OCI-LY1 (cell line): ENCODE data around the gene ERI2.

ENCODE experiments used
- H2AFZ ChIP-seq: fragments of 200-600 bp; sonication (generic), shearing (Covaris generic); 2 replicates; pipeline ENCODE4 v1.6.0; 2014; ENCODE audit warnings: antibody characterized with exemption, mild to moderate bottlenecking, low read length
- H3F3A ChIP-seq: fragments of 200-600 bp; sonication (generic), shearing (Covaris generic); 2 replicates; pipeline ENCODE4 v1.6.0; 2014; ENCODE audit warnings: mild to moderate bottlenecking, antibody characterized with exemption, low read length, moderate library complexity; ENCODE audit not compliant: insufficient read depth
- H3K27ac ChIP-seq: fragments of 200-600 bp; sonication (generic); 2 replicates; pipeline ENCODE4 v1.5.1; 2014; ENCODE audit warnings: low read length, mixed run types, mild to moderate bottlenecking, low read depth; ENCODE audit not compliant: poor library complexity, severe bottlenecking
- H3K27me3 ChIP-seq: fragments of 200-600 bp; sonication (generic); 2 replicates; pipeline ENCODE4 v1.6.0; 2014; ENCODE audit warnings: antibody characterized with exemption, mild to moderate bottlenecking, low read length, moderate library complexity; ENCODE audit not compliant: insufficient read depth
- H3K36me3 ChIP-seq: fragments of 200-600 bp; sonication (generic); 2 replicates; pipeline ENCODE4 v1.6.1; 2014; ENCODE audit warnings: mild to moderate bottlenecking, antibody characterized with exemption, low read length, moderate library complexity, mixed read lengths; ENCODE audit not compliant: insufficient read depth
- H3K4me1 ChIP-seq: fragments of 200-600 bp; sonication (generic); 2 replicates; pipeline ENCODE4 v1.5.1; 2014; ENCODE audit warnings: mild to moderate bottlenecking, low read length, moderate library complexity; ENCODE audit not compliant: insufficient read depth, severe bottlenecking
- H3K4me2 ChIP-seq: fragments of 200-600 bp; sonication (generic), shearing (Covaris generic); 2 replicates; pipeline ENCODE4 v1.6.1; 2014; ENCODE audit warnings: low read length
- H3K4me3 ChIP-seq: fragments of 200-600 bp; sonication (generic); 2 replicates; pipeline ENCODE4 v1.5.1; 2014; ENCODE audit warnings: low read length, low read depth, mild to moderate bottlenecking, mixed read lengths; ENCODE audit not compliant: poor library complexity, severe bottlenecking
- H3K79me2 ChIP-seq: fragments of 200-600 bp; shearing (Covaris generic); 2 replicates; pipeline ENCODE4 v1.6.1; 2016; ENCODE audit warnings: mixed run types, low read length, mixed read lengths; ENCODE audit not compliant: insufficient read depth
- H3K9ac ChIP-seq: fragments of 200-600 bp; sonication (generic), shearing (Covaris generic); 2 replicates; pipeline ENCODE4 v1.6.1; 2014; ENCODE audit warnings: mild to moderate bottlenecking, low read length, mixed read lengths
- H3K9me2 ChIP-seq: fragments of 200-600 bp; sonication (generic), shearing (Covaris generic); 2 replicates; pipeline ENCODE4 v1.6.1; 2014; ENCODE audit warnings: low read depth, mild to moderate bottlenecking, low read length, mixed read lengths
- H3K9me3 ChIP-seq: fragments of 200-600 bp; shearing (Covaris generic); 2 replicates; pipeline ENCODE4 v1.6.1; 2014; ENCODE audit warnings: low read length, mixed read lengths
- H4K20me1 ChIP-seq: fragments of 200-600 bp; sonication (generic), shearing (Covaris generic); 2 replicates; pipeline ENCODE4 v1.6.0; 2016; ENCODE audit warnings: mild to moderate bottlenecking, low read length; ENCODE audit not compliant: insufficient read depth
- CTCF ChIP-seq: fragments of 200-600 bp; sonication (generic), shearing (Covaris generic); IDR thresholded peaks from 2 replicates; pipeline ENCODE4 v1.5.1; 2017; ENCODE audit warnings: mild to moderate bottlenecking, antibody characterized with exemption, low read length, moderate library complexity, mixed read lengths
- EZH2 ChIP-seq: fragments of 200-600 bp; sonication (generic), shearing (Covaris generic); IDR thresholded peaks from 2 replicates; pipeline ENCODE4 v1.8.0; 2017; ENCODE audit warnings: borderline replicate concordance, mixed run types, mild to moderate bottlenecking, antibody characterized with exemption, low read length, moderate library complexity, mixed read lengths

The ERI2 gene

GRCh38 chr16:20853143-20853542 lies 46.9 kb upstream of the ERI2 start:
- no peak overlapping the region for H3K4me3 ChIP-seq
- no peaks in the 10 kb centered on the region for H3K9me2 ChIP-seq
- H3K27ac ChIP-seq = no peak overlapping the region

GRCh38 chr16:20851601-20852000 lies 45.3 kb upstream of the ERI2 start:
- Histone ChIP-seq H2AFZ (no peak overlapping the region), H4K20me1 (no peaks in the 10 kb centered on the region), H3K9ac (no peak overlapping the region), H3K27me3 (no peaks in the 10 kb centered on the region), H3K36me3 (peaks cover 2% of the 10 kb centered on the region; the same call in 1 of the 2 replicates), H3K4me2 (no peak overlapping the region), H3K9me2 (no peaks in the 10 kb centered on the region), H3F3A (no peaks in the 10 kb centered on the region), H3K9me3 (no peaks in the 10 kb centered on the region), H3K4me1 (no peaks in the 10 kb centered on the region), H3K27ac (no peak overlapping the region), H3K79me2 (no peaks in the 10 kb centered on the region), H3K4me3 (no peak overlapping the region)
- TF ChIP-seq CTCF (no peak), EZH2 (no peak)

More at GRCh38 chr16:20853143-20853542, 46.9 kb upstream of the ERI2 start:
- H3K79me2 ChIP-seq = no peaks in the 10 kb centered on the region
- H3K9me3 ChIP-seq = no peaks in the 10 kb centered on the region
- no peaks in the 10 kb centered on the region for H4K20me1 ChIP-seq
- no peaks in the 10 kb centered on the region for H3K4me1 ChIP-seq
- H3K27me3 ChIP-seq = no peaks in the 10 kb centered on the region
- H2AFZ ChIP-seq = no peak overlapping the region
- no peak overlapping the region for H3K4me2 ChIP-seq
- TF ChIP-seq EZH2 = no peak
- no peak for TF ChIP-seq CTCF
- no peaks in the 10 kb centered on the region for H3F3A ChIP-seq
- H3K9ac ChIP-seq = no peak overlapping the region
- 0 out of 2 replicates have a peak, but pooled peaks cover 4% of the 10 kb centered on the region for H3K36me3 ChIP-seq

- Histone ChIP-seq H3K27me3 (no peaks in the 10 kb centered on the region), H3K9ac (no peak overlapping the region), H3K4me1 (no peaks in the 10 kb centered on the region), H3K4me3 (no peak overlapping the region), H2AFZ (no peak overlapping the region), H3K9me2 (no peaks in the 10 kb centered on the region), H3K4me2 (no peak overlapping the region), H3K27ac (no peak overlapping the region), H4K20me1 (no peaks in the 10 kb centered on the region), H3F3A (no peaks in the 10 kb centered on the region), H3K36me3 (peaks cover 8% of the 10 kb centered on the region; the same call in 1 of the 2 replicates), H3K79me2 (no peaks in the 10 kb centered on the region), H3K9me3 (no peaks in the 10 kb centered on the region)
- TF ChIP-seq CTCF (no peak), EZH2 (no peak)
These were observed 44.7 kb upstream of the ERI2 start for GRCh38 chr16:20850981-20851380.
